ENCODE data around the gene PRR15. TPM values are rescaled to one million over a fixed set of nuclear protein-coding genes. Genes with fewer than 3 reads are reported as not detected.

Gene PRR15
- total RNA-seq, 4 donors from 2014 or later = 0.42 to 6.6 (median 4.8) TPM; not detected in 1

DNA sequence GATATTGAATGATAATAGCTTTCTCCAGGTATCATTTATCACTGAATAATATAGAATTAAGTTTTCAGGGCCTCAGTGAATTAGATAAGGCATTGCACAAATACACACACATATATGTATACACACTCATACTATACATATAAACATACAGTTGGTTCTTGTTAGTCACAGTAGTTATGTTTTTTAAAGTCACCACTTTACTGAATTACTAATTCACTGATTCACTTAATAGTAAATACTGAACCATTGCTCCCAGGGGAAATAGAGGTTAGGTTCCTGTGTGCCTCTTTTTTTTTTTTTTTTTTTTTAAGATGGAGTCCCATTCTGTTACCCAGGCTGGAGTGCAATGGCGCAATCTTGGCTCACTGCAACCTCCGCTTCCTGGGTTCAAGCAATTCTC lies 33.6 kb downstream of the PRR15 start:
- Histone ChIP-seq H3K27me3 (no peaks in the 10 kb centered on the region), H3K4me1 (no peaks in the 10 kb centered on the region), H3K9me3 (no peaks in the 10 kb centered on the region), H3K36me3 (no peaks in the 10 kb centered on the region), H3K27ac (no peak overlapping the region), H3K4me3 (no peak overlapping the region)
- DNase-seq (ENCODE audit: low spot score in 2 of 2) = no peak
- 90 to 100% methylated on average over 2 of the region's 2 CpGs for WGBS, 2 donors
- TF ChIP-seq, protein P1, sequence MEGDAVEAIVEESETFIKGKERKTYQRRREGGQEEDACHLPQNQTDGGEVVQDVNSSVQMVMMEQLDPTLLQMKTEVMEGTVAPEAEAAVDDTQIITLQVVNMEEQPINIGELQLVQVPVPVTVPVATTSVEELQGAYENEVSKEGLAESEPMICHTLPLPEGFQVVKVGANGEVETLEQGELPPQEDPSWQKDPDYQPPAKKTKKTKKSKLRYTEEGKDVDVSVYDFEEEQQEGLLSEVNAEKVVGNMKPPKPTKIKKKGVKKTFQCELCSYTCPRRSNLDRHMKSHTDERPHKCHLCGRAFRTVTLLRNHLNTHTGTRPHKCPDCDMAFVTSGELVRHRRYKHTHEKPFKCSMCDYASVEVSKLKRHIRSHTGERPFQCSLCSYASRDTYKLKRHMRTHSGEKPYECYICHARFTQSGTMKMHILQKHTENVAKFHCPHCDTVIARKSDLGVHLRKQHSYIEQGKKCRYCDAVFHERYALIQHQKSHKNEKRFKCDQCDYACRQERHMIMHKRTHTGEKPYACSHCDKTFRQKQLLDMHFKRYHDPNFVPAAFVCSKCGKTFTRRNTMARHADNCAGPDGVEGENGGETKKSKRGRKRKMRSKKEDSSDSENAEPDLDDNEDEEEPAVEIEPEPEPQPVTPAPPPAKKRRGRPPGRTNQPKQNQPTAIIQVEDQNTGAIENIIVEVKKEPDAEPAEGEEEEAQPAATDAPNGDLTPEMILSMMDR (IDR thresholded peaks at IDR 0.05) = no peak
- TF ChIP-seq EP300 (IDR thresholded peaks at IDR 0.05) (no peak), POLR2A (IDR thresholded peaks at IDR 0.05) (no peak)

DNA sequence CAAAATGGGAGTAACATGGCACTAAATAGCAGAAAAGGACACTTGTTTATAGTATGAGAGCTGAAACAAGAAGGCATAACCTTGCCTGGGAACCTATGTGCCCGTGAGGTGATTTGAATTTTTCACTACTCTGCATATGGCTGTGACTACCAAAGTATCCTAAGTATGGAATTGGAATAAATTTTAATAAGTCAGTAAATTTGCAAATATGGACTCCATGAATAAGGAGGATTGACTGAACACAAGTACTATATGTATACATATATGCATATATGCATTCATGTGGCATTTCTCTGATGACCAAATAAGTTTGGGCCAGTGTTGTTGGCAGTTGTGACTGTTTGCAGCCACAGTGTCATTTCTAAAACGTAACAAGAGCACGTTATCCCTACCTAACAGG lies 34.5 kb downstream of the PRR15 start:
- Histone ChIP-seq H3K4me1 (no peaks in the 10 kb centered on the region), H3K36me3 (no peaks in the 10 kb centered on the region), H3K9me3 (no peaks in the 10 kb centered on the region), H3K27ac (no peak overlapping the region), H3K4me3 (no peak overlapping the region), H3K27me3 (no peaks in the 10 kb centered on the region)
- WGBS, 2 donors = 91 to 94% methylated on average over 3 of the region's 3 CpGs
- no peak for DNase-seq (ENCODE audit: low spot score in 2 of 2)
- TF ChIP-seq, protein P1 (IDR thresholded peaks at IDR 0.05) = no peak
- TF ChIP-seq EP300 (IDR thresholded peaks at IDR 0.05) = no peak
- no peak for TF ChIP-seq POLR2A (IDR thresholded peaks at IDR 0.05)

DNA sequence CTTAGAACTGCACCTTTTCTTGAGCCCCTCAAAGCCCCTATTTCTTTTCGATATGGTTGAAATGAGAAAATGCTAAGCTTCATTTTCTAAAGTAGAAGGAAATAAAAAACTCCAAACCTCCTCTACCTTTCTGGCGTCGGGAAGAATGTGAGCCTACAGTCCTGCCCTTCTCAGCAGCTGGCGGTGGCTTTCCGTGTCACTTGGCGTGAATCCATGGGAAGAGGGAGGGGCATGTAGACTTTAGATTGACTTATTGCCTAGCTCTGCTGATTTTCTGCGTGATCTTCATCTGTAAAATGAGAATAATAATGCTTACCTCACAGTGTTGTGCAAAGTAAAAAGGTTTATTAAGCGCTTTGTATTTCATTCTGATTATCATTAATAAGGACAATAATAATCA lies 35.0 kb downstream of the PRR15 start:
- DNase-seq (ENCODE audit: low spot score in 2 of 2) = no peak
- Histone ChIP-seq H3K4me3 (no peak overlapping the region), H3K9me3 (no peaks in the 10 kb centered on the region), H3K27me3 (no peaks in the 10 kb centered on the region), H3K36me3 (no peaks in the 10 kb centered on the region), H3K27ac (no peak overlapping the region), H3K4me1 (no peaks in the 10 kb centered on the region)
- TF ChIP-seq POLR2A (IDR thresholded peaks at IDR 0.05) (no peak), EP300 (IDR thresholded peaks at IDR 0.05) (no peak)
- TF ChIP-seq, protein P1 (IDR thresholded peaks at IDR 0.05) = no peak
- WGBS, 2 donors = 65 to 73% methylated on average over 8 of the region's 8 CpGs

DNA sequence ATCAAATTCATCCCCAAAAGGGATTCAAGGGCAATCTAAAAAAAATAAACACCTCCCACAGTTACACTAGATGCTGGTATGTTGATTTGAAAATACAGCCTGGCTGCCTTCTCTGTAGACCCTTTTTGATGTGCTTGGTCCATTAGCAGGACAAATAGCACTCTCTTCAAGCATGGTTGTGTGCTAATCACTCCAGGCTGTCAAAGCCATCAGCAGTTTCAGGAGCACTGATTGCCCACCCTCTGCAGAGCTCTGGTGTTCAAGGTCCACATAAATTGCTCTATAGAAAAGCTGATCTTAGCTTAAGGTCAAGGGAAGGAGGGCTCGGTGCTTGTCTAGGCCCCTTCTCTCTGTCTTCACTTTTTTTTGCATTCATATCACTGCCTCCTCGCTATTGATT lies 35.4 kb downstream of the PRR15 start:
- Histone ChIP-seq H3K4me1 (no peaks in the 10 kb centered on the region), H3K27me3 (no peaks in the 10 kb centered on the region), H3K36me3 (no peaks in the 10 kb centered on the region), H3K27ac (no peak overlapping the region), H3K9me3 (no peaks in the 10 kb centered on the region), H3K4me3 (no peak overlapping the region)
- TF ChIP-seq POLR2A (IDR thresholded peaks at IDR 0.05) = no peak
- no peak for TF ChIP-seq EP300 (IDR thresholded peaks at IDR 0.05)
- TF ChIP-seq, protein P1 (IDR thresholded peaks at IDR 0.05) = no peak
- no peak for DNase-seq (ENCODE audit: low spot score in 2 of 2)
- 87 to 92% methylated on average over 2 of the region's 2 CpGs for WGBS, 2 donors

DNA sequence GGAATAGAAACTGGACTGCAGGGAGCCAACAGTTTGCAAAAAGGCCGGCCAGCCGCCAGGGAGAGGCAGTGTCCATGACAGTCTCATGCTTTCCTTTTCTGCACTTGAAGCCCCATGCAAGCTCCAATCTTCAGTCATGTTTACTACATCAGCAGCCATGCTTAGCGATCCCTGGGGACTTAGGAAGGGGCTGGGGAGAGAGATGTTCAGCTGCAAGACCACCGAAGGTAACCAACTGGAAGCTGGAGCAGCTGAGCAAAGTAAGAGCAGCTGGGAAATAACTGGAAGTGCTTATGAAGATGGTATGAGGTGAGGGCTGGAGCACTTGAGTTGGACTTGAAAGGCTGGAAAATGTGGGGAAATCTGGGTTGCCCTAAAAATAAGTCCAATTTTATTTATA lies 37.0 kb downstream of the PRR15 start:
- no peak for DNase-seq (ENCODE audit: low spot score in 2 of 2)
- H3K4me1 ChIP-seq = no peaks in the 10 kb centered on the region
- no peaks in the 10 kb centered on the region for H3K9me3 ChIP-seq
- H3K27ac ChIP-seq = no peak overlapping the region
- TF ChIP-seq POLR2A (IDR thresholded peaks at IDR 0.05) = no peak
- TF ChIP-seq, protein P1 (IDR thresholded peaks at IDR 0.05) = no peak
- no peak for TF ChIP-seq EP300 (IDR thresholded peaks at IDR 0.05)
- H3K4me3 ChIP-seq = no peak overlapping the region
- 82 to 89% methylated on average over 4 of the region's 4 CpGs for WGBS, 2 donors
- H3K27me3 ChIP-seq = no peaks in the 10 kb centered on the region
- H3K36me3 ChIP-seq = no peaks in the 10 kb centered on the region
